Measurements from ENCODE around the gene PDZRN4. TPM values are rescaled to one million over a fixed set of nuclear protein-coding genes. Genes with fewer than 3 reads are reported as not detected.
A peak's percentile ranks its signal among the peaks of the same experiment; 100 is the strongest.

The PDZRN4 gene
- polyA plus RNA-seq, 1 donor from 2014 or later: 46.7 TPM

- Histone ChIP-seq H3K9me3 (ENCODE audit: low read length) (no peaks in the 10 kb centered on the region), H3K27ac (ENCODE audit: low read length) (no peak overlapping the region)
Measured at GRCh38 chr12:41269056-41269455, 80.9 kb downstream of the PDZRN4 start.

GRCh38 chr12:41271489-41271888, 83.4 kb downstream of the PDZRN4 start:
- Histone ChIP-seq H3K4me2 (ENCODE audit: low read length) (no peak overlapping the region), H3K27me3 (ENCODE audit: insufficient read depth, low read depth, low read length) (no peaks in the 10 kb centered on the region), H3K4me3 (ENCODE audit: low read length) (no peak overlapping the region), H3K36me3 (ENCODE audit: insufficient read depth, low read length) (no peaks in the 10 kb centered on the region), H3F3A (ENCODE audit: insufficient read depth, low read length, poor library complexity, severe bottlenecking) (no peaks in the 10 kb centered on the region), H4K20me1 (ENCODE audit: insufficient read depth) (no peaks in the 10 kb centered on the region), H3K27ac (ENCODE audit: low read length) (no peak overlapping the region), H3K79me2 (replicated peaks; ENCODE audit: insufficient read depth, low read length) (no peaks in the 10 kb centered on the region), H2AFZ (ENCODE audit: low read depth, low read length) (no peak overlapping the region), H3K9me3 (ENCODE audit: low read length) (no peaks in the 10 kb centered on the region), H3K9me2 (ENCODE audit: insufficient read depth, low read length) (no peaks in the 10 kb centered on the region), H3K9ac (ENCODE audit: low read length) (no peak overlapping the region)
- TF ChIP-seq EZH2 (IDR thresholded peaks at IDR 0.05; ENCODE audit: borderline replicate concordance, insufficient read depth, low read length, poor library complexity, severe bottlenecking) (no peak), POLR2AphosphoS5 (IDR thresholded peaks at IDR 0.05) (no peak), MXI1 (conservative IDR thresholded peaks at IDR 0.05; ENCODE audit: poor library complexity, severe bottlenecking) (no peak), TAF1 (IDR thresholded peaks at IDR 0.05; ENCODE audit: low read depth) (no peak), SMC3 (conservative IDR thresholded peaks at IDR 0.05; ENCODE audit: poor library complexity) (no peak), EP300 (conservative IDR thresholded peaks at IDR 0.05; ENCODE audit: poor library complexity, severe bottlenecking) (no peak), RAD21 (conservative IDR thresholded peaks at IDR 0.05) (no peak)
- TF ChIP-seq, protein P1, sequence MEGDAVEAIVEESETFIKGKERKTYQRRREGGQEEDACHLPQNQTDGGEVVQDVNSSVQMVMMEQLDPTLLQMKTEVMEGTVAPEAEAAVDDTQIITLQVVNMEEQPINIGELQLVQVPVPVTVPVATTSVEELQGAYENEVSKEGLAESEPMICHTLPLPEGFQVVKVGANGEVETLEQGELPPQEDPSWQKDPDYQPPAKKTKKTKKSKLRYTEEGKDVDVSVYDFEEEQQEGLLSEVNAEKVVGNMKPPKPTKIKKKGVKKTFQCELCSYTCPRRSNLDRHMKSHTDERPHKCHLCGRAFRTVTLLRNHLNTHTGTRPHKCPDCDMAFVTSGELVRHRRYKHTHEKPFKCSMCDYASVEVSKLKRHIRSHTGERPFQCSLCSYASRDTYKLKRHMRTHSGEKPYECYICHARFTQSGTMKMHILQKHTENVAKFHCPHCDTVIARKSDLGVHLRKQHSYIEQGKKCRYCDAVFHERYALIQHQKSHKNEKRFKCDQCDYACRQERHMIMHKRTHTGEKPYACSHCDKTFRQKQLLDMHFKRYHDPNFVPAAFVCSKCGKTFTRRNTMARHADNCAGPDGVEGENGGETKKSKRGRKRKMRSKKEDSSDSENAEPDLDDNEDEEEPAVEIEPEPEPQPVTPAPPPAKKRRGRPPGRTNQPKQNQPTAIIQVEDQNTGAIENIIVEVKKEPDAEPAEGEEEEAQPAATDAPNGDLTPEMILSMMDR (IDR thresholded peaks at IDR 0.05; ENCODE audit: poor library complexity, severe bottlenecking): no peak
- TF ChIP-seq, protein P2, sequence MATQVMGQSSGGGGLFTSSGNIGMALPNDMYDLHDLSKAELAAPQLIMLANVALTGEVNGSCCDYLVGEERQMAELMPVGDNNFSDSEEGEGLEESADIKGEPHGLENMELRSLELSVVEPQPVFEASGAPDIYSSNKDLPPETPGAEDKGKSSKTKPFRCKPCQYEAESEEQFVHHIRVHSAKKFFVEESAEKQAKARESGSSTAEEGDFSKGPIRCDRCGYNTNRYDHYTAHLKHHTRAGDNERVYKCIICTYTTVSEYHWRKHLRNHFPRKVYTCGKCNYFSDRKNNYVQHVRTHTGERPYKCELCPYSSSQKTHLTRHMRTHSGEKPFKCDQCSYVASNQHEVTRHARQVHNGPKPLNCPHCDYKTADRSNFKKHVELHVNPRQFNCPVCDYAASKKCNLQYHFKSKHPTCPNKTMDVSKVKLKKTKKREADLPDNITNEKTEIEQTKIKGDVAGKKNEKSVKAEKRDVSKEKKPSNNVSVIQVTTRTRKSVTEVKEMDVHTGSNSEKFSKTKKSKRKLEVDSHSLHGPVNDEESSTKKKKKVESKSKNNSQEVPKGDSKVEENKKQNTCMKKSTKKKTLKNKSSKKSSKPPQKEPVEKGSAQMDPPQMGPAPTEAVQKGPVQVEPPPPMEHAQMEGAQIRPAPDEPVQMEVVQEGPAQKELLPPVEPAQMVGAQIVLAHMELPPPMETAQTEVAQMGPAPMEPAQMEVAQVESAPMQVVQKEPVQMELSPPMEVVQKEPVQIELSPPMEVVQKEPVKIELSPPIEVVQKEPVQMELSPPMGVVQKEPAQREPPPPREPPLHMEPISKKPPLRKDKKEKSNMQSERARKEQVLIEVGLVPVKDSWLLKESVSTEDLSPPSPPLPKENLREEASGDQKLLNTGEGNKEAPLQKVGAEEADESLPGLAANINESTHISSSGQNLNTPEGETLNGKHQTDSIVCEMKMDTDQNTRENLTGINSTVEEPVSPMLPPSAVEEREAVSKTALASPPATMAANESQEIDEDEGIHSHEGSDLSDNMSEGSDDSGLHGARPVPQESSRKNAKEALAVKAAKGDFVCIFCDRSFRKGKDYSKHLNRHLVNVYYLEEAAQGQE (IDR thresholded peaks at IDR 0.05; ENCODE audit: borderline replicate concordance): no peak

More at GRCh38 chr12:41269056-41269455, 80.9 kb downstream of the PDZRN4 start:
- Histone ChIP-seq H2AFZ (ENCODE audit: low read depth, low read length) (no peak overlapping the region), H3F3A (ENCODE audit: insufficient read depth, low read length, poor library complexity, severe bottlenecking) (no peaks in the 10 kb centered on the region), H3K79me2 (replicated peaks; ENCODE audit: insufficient read depth, low read length) (no peaks in the 10 kb centered on the region), H3K9me2 (ENCODE audit: insufficient read depth, low read length) (no peaks in the 10 kb centered on the region), H3K27me3 (ENCODE audit: insufficient read depth, low read depth, low read length) (no peaks in the 10 kb centered on the region), H3K36me3 (ENCODE audit: insufficient read depth, low read length) (no peaks in the 10 kb centered on the region), H3K4me3 (ENCODE audit: low read length) (no peak overlapping the region), H4K20me1 (ENCODE audit: insufficient read depth) (no peaks in the 10 kb centered on the region), H3K4me2 (ENCODE audit: low read length) (no peak overlapping the region), H3K9ac (ENCODE audit: low read length) (no peak overlapping the region)
- TF ChIP-seq TAF1 (IDR thresholded peaks at IDR 0.05; ENCODE audit: low read depth) (no peak), POLR2AphosphoS5 (IDR thresholded peaks at IDR 0.05) (peak; percentile 75), EP300 (conservative IDR thresholded peaks at IDR 0.05; ENCODE audit: poor library complexity, severe bottlenecking) (peak; percentile 96), SMC3 (conservative IDR thresholded peaks at IDR 0.05; ENCODE audit: poor library complexity) (no peak), EZH2 (IDR thresholded peaks at IDR 0.05; ENCODE audit: borderline replicate concordance, insufficient read depth, low read length, poor library complexity, severe bottlenecking) (no peak)
- TF ChIP-seq, protein P1 (IDR thresholded peaks at IDR 0.05; ENCODE audit: poor library complexity, severe bottlenecking): no peak
